PC-9 (cell line): ENCODE results near the gene OR4E1. TPM values are rescaled to one million over a fixed set of nuclear protein-coding genes. Genes with fewer than 3 reads are reported as not detected.

Source experiments
- BruUV-seq: library from RNA; stranded (reverse); fragments of 400-500 nt; replicated peaks from 2 replicates; lab custom pipeline; 2021; lab: Mats Ljungman, UMichigan
- CTCF ChIA-PET: fragments of 300-600 bp; sonication (Branson Sonifier 250); formaldehyde crosslinking; loops from one replicate; lab custom pipeline; 2022; ENCODE audit warnings: antibody characterized with exemption; lab: Charles Lee
- POLR2A ChIA-PET: fragments of 300-600 bp; sonication (Branson Sonifier 250); formaldehyde crosslinking; loops from one replicate; lab custom pipeline; 2022; ENCODE audit warnings: antibody characterized with exemption; ENCODE audit not compliant: unreplicated experiment; lab: Charles Lee
- DNase-seq, 2 experiments: peaks; one replicate each; pipeline versions ENCODE4 v3.0.0 to v3.0.0-alpha.2; 2015 to 2022; ENCODE audit warnings: mixed read lengths in 1 of 2
- H2AFZ ChIP-seq: fragments of 200-600 bp; sonication (generic); 2 replicates; pipeline ENCODE4 v1.8.1; 2017; ENCODE audit warnings: antibody characterized with exemption
- H3F3A ChIP-seq: fragments of 200-600 bp; sonication (generic); 2 replicates; pipeline ENCODE4 v1.8.1; 2017; ENCODE audit warnings: antibody characterized with exemption, mild to moderate bottlenecking, low read depth; ENCODE audit not compliant: insufficient read depth
- H3K27ac ChIP-seq: fragments of 200-600 bp; sonication (generic); 2 replicates; pipeline ENCODE4 v1.6.1; 2016; ENCODE audit warnings: mixed run types
- H3K27me3 ChIP-seq: fragments of 200-600 bp; sonication (generic); 2 replicates; pipeline ENCODE4 v1.6.1; 2016; ENCODE audit warnings: low read depth, mixed run types; ENCODE audit not compliant: insufficient read depth
- H3K36me3 ChIP-seq: fragments of 200-600 bp; sonication (generic); 2 replicates; pipeline ENCODE4 v1.6.1; 2016; ENCODE audit warnings: low read depth, mixed run types
- H3K4me1 ChIP-seq: fragments of 200-600 bp; sonication (generic); replicated peaks from 2 replicates; pipeline ENCODE4 v1.6.1; 2016; ENCODE audit warnings: mixed run types; ENCODE audit not compliant: insufficient read depth
- H3K4me2 ChIP-seq: fragments of 200-600 bp; sonication (generic); 2 replicates; pipeline ENCODE4 v1.6.1; 2017; ENCODE audit warnings: mixed run types
- H3K4me3 ChIP-seq: fragments of 200-600 bp; sonication (generic); 2 replicates; pipeline ENCODE4 v1.6.1; 2016; ENCODE audit warnings: mixed run types
- H3K79me2 ChIP-seq: fragments of 200-600 bp; sonication (generic); 2 replicates; pipeline ENCODE4 v1.6.1; 2017; ENCODE audit warnings: low read depth, mixed run types
- H3K9me2 ChIP-seq: fragments of 200-600 bp; sonication (generic); 2 replicates; pipeline ENCODE4 v1.8.1; 2017; ENCODE audit warnings: mild to moderate bottlenecking; ENCODE audit not compliant: insufficient read depth
- H3K9me3 ChIP-seq: fragments of 200-600 bp; sonication (generic); 2 replicates; pipeline ENCODE4 v1.8.1; 2016; ENCODE audit warnings: low read depth; ENCODE audit not compliant: insufficient read depth
- H4K20me1 ChIP-seq: fragments of 200-600 bp; sonication (generic); 2 replicates; pipeline ENCODE4 v1.8.1; 2017; ENCODE audit not compliant: insufficient read depth
- CTCF ChIP-seq: fragments of 200-600 bp; sonication (generic); conservative IDR thresholded peaks from 2 replicates; pipeline ENCODE4 v1.6.1; 2017; ENCODE audit warnings: mixed run types, antibody characterized with exemption, mild to moderate bottlenecking, moderate library complexity
- EZH2 ChIP-seq: fragments of 200-600 bp; sonication (generic); IDR thresholded peaks from 2 replicates; pipeline ENCODE4 v1.8.0; 2017; ENCODE audit warnings: antibody characterized with exemption, low read depth
- intact Hi-C: fragments of 100-400 bp; cut with micrococcal nuclease; formaldehyde crosslinking; loops from one replicate; pipeline ENCODE4 v1.10.0; 2022; ENCODE audit not compliant: unreplicated experiment
- total RNA-seq: library from RNA; stranded (reverse); gene quantifications from 2 replicates; pipeline ENCODE4 v1.2.3, GENCODE V29; 2021

OR4E1 gene
- total RNA-seq, 1 experiment from 2014 or later = not detected

DNA sequence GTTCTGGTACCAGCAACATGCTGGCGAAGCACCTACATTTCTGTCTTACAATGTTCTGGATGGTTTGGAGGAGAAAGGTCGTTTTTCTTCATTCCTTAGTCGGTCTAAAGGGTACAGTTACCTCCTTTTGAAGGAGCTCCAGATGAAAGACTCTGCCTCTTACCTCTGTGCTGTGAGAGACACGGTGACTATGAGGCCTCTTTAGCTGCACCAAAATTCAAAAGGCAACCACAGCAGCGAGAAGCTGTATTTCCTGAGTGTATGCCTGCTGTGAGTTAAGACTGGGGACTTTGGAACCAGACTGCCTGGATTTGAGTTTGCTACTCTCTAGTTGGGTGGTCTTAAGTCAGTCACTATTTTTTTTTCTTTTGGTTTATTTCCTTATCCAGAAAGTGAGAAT lies 30.2 kb downstream of the OR4E1 start:
- no peaks in the 10 kb centered on the region for H3K79me2 ChIP-seq
- H3K36me3 ChIP-seq = no peaks in the 10 kb centered on the region
- intact Hi-C loops = no loop called here
- no TSS peak for BruUV-seq
- H3K4me1 ChIP-seq = no peaks in the 10 kb centered on the region
- no peaks in the 10 kb centered on the region for H3K27me3 ChIP-seq
- H3K4me2 ChIP-seq = no peak overlapping the region
- CTCF ChIA-PET = no interaction called here
- H4K20me1 ChIP-seq = no peaks in the 10 kb centered on the region
- POLR2A ChIA-PET = interaction anchor here (0.7 kb wide), 1 partner anchor 138 kb away, joined by 8 read pairs; no protein-coding TSS in a partner anchor
- no peaks in the 10 kb centered on the region for H3K9me3 ChIP-seq
- no peak for TF ChIP-seq CTCF
- no peak for TF ChIP-seq EZH2
- H3K9me2 ChIP-seq = no peaks in the 10 kb centered on the region
- no peaks in the 10 kb centered on the region for H3F3A ChIP-seq
- DNase-seq = no peak
- no peak overlapping the region for H2AFZ ChIP-seq
- no peak overlapping the region for H3K27ac ChIP-seq
- no peak overlapping the region for H3K4me3 ChIP-seq

GRCh38 chr14:21642683-21643082 lies 30.9 kb downstream of the OR4E1 start:
- no peak overlapping the region for H2AFZ ChIP-seq
- H3K9me3 ChIP-seq = no peaks in the 10 kb centered on the region
- ChIA-PET POLR2A (no interaction called here), CTCF (no interaction called here)
- no peak for DNase-seq
- no peak overlapping the region for H3K4me2 ChIP-seq
- no peaks in the 10 kb centered on the region for H3F3A ChIP-seq
- H3K27ac ChIP-seq = no peak overlapping the region
- intact Hi-C loops = no loop called here
- no peak overlapping the region for H3K4me3 ChIP-seq
- no peaks in the 10 kb centered on the region for H3K4me1 ChIP-seq
- H3K9me2 ChIP-seq = no peaks in the 10 kb centered on the region
- H3K27me3 ChIP-seq = no peaks in the 10 kb centered on the region
- no peak for TF ChIP-seq CTCF
- TF ChIP-seq EZH2 = no peak
- H3K36me3 ChIP-seq = no peaks in the 10 kb centered on the region
- no peaks in the 10 kb centered on the region for H4K20me1 ChIP-seq
- no peaks in the 10 kb centered on the region for H3K79me2 ChIP-seq
- BruUV-seq = no TSS peak

GRCh38 chr14:21634840-21635239 lies 38.8 kb downstream of the OR4E1 start, which contains the start of gene OR10G2:
Gene OR10G2, minus strand, starts transcription at chr14:21634940. Its CDS starts 98 bp downstream, at chr14:21634842.
- Histone ChIP-seq H3K79me2 (no peaks in the 10 kb centered on the region), H3K36me3 (no peaks in the 10 kb centered on the region), H4K20me1 (no peaks in the 10 kb centered on the region), H3K9me2 (no peaks in the 10 kb centered on the region), H2AFZ (no peak within 1 kb of the TSS), H3K9me3 (no peaks in the 10 kb centered on the region), H3K27ac (no peak within 1 kb of the TSS), H3K4me2 (no peak within 1 kb of the TSS), H3K4me3 (no peak within 1 kb of the TSS), H3K4me1 (peaks cover 11% of the 10 kb centered on the region), H3K27me3 (no peaks in the 10 kb centered on the region), H3F3A (peaks cover 6% of the 10 kb centered on the region; the same call in 1 of the 2 replicates)
- TF ChIP-seq EZH2 = no peak
- no peak for TF ChIP-seq CTCF
- no peak for DNase-seq
- intact Hi-C loops = no loop called here
- no TSS peak for BruUV-seq
- ChIA-PET POLR2A (no interaction called here), CTCF (no interaction called here)
